Measurements from ENCODE around the gene ATG4B.
A peak's percentile ranks its signal among the peaks of the same experiment; 100 is the strongest.

Gene ATG4B

DNA sequence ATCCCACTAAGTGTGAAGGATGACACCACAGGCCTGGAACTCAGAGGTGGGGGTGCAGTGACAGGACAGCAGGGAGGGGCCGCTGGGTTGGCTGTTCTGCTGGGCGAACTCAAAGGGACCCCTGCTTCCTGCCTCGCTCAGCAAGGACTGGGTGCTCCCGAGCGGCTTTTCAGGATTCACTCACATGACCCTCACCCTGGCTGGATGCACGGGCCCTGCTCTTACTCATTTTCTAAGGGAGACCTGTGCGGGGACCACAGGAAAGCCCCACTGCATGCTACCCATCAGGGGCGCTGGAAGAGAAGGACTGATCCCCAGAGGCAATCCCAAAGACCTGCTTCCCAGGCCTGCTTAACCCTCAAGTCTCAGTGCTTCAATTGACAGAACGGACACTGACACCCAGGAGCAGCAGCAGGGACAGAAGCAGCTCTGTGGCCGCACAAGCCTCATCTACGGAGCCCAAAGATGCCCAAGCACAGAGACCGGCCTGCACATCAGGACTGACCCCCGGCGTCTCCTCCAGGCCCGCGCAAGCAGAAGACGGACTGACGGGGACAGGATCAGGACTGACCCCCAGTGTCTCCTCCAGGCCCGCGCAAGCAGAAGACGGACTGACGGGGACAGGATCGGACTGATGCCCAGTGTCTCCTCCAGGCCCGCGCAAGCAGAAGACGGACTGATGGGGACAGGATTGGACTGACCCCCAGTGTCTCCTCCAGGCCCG is 30.2 kb upstream of the ATG4B start:
- no peak overlapping the region for H3K4me3 ChIP-seq (ENCODE audit: low read depth, low read length)
- TF ChIP-seq, protein P1, sequence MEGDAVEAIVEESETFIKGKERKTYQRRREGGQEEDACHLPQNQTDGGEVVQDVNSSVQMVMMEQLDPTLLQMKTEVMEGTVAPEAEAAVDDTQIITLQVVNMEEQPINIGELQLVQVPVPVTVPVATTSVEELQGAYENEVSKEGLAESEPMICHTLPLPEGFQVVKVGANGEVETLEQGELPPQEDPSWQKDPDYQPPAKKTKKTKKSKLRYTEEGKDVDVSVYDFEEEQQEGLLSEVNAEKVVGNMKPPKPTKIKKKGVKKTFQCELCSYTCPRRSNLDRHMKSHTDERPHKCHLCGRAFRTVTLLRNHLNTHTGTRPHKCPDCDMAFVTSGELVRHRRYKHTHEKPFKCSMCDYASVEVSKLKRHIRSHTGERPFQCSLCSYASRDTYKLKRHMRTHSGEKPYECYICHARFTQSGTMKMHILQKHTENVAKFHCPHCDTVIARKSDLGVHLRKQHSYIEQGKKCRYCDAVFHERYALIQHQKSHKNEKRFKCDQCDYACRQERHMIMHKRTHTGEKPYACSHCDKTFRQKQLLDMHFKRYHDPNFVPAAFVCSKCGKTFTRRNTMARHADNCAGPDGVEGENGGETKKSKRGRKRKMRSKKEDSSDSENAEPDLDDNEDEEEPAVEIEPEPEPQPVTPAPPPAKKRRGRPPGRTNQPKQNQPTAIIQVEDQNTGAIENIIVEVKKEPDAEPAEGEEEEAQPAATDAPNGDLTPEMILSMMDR (IDR thresholded peaks at IDR 0.05; ENCODE audit: control insufficient read depth, extremely low read depth, insufficient read depth): no peak
- DNase-seq (ENCODE audit: low read depth): no peak

DNA sequence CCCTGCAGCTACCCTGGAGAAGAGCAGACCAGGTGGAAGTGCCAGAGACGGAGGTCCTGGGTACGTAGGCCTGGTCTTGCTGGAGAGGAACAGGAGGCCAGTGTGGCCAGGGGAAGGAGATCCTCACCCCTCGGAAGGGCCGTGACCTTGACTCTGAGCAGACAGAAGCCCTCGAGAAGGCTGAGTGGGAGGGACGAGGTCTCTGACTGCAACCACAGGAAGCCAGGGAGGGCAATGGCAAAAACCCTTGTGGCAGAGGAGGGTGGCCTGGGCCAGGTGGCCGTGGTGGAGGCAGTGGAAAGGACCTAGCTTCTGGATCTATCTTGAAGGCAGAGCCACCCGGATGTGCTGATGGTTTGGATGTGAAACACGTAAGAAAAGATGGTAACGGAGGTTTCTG is 28.6 kb upstream of the ATG4B start:
- TF ChIP-seq, protein P1 (IDR thresholded peaks at IDR 0.05; ENCODE audit: control insufficient read depth, extremely low read depth, insufficient read depth): no peak
- H3K4me3 ChIP-seq (ENCODE audit: low read depth, low read length): no peak overlapping the region
- DNase-seq (ENCODE audit: low read depth): no peak

DNA sequence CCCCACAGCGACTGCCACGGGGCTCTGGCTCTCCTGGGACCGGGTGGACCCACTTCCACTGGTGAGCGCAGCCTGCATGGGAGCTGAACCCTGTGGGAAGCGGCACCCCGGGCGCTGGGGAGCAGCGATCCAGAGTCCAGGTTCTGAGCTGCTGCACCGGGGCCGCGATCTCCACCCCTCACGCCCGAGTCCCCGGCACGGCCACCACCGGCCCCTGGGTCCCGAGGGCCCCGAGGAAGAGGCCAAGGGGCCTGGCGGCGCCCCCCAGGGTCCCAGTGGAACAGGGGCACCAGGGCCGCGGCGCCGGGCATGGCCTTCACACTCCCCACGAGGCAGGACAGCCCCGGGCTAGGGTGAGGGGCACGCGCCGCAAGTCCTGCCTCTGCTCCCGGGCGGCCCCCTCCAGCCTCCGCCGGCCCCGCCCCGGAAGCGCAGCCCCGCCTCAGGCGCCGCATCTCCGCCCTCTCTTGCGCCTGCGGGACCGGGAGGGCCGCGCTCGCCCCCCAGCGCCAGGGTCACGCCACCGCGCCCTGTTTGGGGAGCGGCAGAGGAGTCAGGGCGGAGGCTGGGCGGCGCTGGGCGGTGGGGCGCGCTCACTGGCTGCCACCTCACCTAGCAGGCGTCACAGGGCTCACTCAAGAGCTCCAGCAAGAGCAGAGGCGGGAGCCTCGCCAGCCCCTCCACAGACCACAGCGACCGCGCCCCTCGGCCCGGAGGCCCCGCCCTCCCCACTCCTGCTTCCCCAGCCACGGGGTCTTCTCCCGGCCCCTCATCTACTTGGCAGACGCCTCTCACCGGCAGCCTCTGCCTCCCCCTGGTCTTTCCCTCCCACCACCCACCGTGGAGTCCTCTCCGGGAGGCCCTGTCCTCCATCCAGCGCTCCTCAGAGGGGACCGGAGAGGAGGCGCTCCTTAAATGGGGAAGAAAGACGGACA is 27.4 kb upstream of the ATG4B start:
- DNase-seq (ENCODE audit: low read depth): no peak
- H3K4me3 ChIP-seq (ENCODE audit: low read depth, low read length): no peak overlapping the region
- TF ChIP-seq, protein P1 (IDR thresholded peaks at IDR 0.05; ENCODE audit: control insufficient read depth, extremely low read depth, insufficient read depth): no peak

DNA sequence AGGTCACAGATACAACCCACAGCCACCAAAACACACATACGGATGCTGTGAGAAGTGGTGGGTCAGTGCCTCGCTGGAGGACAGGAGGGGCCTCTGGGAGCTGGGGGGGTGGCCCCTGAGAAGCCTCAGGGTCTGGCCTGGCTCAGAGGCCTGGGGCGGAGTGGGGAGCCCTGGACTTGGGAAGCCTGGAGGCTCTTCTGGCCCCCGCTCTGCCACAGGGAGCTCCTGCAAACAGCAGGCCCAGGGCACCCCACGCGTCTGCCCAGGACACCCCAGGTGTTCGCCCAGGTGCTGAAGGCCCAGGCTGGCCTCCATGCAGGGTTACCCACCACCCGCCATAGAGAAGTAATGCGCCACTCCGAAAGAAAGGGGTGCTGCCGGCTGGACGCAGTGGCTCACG is 26.4 kb upstream of the ATG4B start:
- no peak for DNase-seq (ENCODE audit: low read depth)
- TF ChIP-seq, protein P1 (IDR thresholded peaks at IDR 0.05; ENCODE audit: control insufficient read depth, extremely low read depth, insufficient read depth): no peak
- H3K4me3 ChIP-seq (ENCODE audit: low read depth, low read length): no peak overlapping the region

DNA sequence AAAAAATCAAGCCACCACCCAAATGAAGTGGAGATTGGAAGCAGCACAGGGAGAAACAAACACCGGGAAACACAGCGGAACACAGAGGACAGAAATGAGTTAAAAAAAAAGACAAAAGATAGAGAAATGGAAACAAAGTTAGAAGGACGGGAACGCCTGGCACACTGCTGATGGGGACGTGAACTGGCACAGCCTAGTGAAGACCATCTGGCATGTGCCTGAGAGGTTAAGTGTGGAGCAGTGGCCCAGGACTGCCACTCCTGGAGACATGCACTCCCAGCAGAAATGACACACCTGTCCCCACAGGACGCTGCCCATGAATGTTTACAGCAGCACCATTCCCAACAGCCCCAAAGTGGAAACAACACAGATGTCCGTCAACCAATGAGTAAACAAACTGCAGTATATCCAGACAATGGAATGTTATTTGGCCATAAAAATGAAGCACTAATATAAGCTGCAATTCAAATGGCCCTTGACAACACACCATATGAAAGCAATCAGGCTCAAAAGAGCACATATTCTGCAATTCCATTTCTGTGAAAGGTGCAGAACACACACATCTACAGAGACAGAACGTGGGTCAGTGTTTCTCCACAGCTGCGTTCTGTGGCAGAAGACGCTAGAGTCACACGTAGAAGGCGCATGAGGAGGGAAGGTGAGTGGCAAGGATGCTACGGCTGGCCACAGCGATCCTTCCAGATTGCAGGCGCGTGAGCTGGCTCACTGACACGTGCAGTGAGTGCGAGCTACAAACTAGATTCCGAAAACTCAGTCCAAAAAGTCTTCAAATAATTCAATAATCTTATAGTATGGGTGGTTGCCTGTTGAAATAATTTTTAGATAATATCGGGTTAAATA is 25.1 kb upstream of the ATG4B start:
- peak; percentile 19 for DNase-seq (ENCODE audit: low read depth)
- TF ChIP-seq, protein P1 (IDR thresholded peaks at IDR 0.05; ENCODE audit: control insufficient read depth, extremely low read depth, insufficient read depth): no peak
- no peak overlapping the region for H3K4me3 ChIP-seq (ENCODE audit: low read depth, low read length)

DNA sequence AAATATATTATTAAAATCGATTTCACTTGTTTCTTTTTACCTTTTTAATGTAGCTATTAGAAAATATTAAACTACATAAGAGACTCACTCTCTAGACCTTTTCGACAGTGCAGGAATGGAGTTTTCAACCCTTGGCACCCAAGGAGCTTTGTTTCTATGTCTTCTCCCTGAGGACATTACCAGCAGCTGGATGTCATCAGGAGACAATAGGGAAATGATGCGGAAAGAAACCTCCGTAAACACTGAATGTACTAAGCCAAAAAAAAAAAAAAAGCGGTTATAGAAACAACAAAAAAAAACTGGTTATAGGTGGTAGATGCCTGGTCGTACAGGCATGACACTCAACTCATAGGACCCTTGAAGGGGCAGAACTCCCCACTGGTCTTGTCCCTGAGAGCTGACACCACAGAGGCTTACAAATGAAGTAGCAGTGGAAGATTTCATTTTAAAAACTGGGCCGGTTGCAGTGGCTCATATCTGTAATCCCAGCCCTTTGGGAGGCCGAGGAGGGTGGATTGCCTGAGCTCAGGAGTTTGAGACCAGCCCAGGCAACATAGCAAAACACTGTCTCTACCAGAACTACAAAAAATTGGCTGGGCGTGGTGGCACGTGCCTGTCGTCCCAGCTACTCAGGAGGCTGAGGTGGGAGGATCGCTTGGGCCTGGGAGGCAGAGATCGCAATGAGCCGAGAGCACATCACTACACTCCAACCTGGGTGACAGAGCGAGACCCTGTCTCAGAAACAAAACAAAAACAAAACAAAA is 24.3 kb upstream of the ATG4B start:
- no peak overlapping the region for H3K4me3 ChIP-seq (ENCODE audit: low read depth, low read length)
- DNase-seq (ENCODE audit: low read depth): no peak
- TF ChIP-seq, protein P1 (IDR thresholded peaks at IDR 0.05; ENCODE audit: control insufficient read depth, extremely low read depth, insufficient read depth): no peak

Data from LNCaP clone FGC (cell line).